ENCODE results near the gene FYTTD1.

DNA sequence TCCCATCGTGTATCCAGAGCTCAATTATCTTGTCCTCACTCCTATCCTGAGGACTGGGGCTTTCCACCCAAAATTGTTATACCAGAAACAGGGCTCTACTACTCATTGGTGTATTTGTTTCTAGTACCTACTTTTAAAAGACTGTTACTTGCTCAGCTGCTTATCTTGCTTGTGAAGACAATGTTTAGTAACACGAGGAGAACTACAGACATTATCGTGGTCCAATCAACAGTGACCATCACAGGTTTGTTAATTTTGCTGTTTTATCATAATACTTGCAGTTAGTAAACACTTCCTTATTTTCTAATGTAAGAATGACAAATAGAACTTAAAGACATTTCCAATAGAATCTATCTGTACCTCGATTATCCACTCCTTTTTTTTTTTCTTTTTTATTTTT lies 54.8 kb downstream of the FYTTD1 start:
- TF ChIP-seq SMC3 (conservative IDR thresholded peaks at IDR 0.05; ENCODE audit: poor library complexity) (no peak), EP300 (conservative IDR thresholded peaks at IDR 0.05; ENCODE audit: poor library complexity, severe bottlenecking) (no peak), EZH2 (IDR thresholded peaks at IDR 0.05; ENCODE audit: borderline replicate concordance, insufficient read depth, low read length, poor library complexity, severe bottlenecking) (no peak)

All from neural cell (in vitro differentiated cells).